T-helper 22 cell (primary cell): ENCODE results near the gene HEPACAM.
A peak's percentile ranks its signal among the peaks of the same experiment; 100 is the strongest.

ENCODE experiments used
- DNase-seq: peaks from one replicate; pipeline ENCODE4 v3.0.0-alpha.2; 2020; ENCODE audit warnings: low read depth

Gene HEPACAM

GRCh38 chr11:124943254-124943616, 7.4 kb upstream of the HEPACAM start:
- DNase-seq = no peak

GRCh38 chr11:124942466-124943253, 6.8 kb upstream of the HEPACAM start:
- DNase-seq = no peak

GRCh38 chr11:124941703-124942102, 5.9 kb upstream of the HEPACAM start:
- DNase-seq = no peak

GRCh38 chr11:124938970-124939369, 3.1 kb upstream of the HEPACAM start:
- DNase-seq = no peak

- no peak for DNase-seq
Measured at GRCh38 chr11:124938206-124938765, 2.4 kb upstream of the HEPACAM start.

- DNase-seq = no peak
Measured at GRCh38 chr11:124937336-124937935, 1.6 kb upstream of the HEPACAM start.

GRCh38 chr11:124934862-124935547, 842 bp downstream of the HEPACAM start:
- DNase-seq = no peak

- no peak for DNase-seq
Measured at GRCh38 chr11:124930799-124931198, 5.0 kb downstream of the HEPACAM start.

- DNase-seq = no peak
Measured at GRCh38 chr11:124928942-124929665, 6.7 kb downstream of the HEPACAM start.

GRCh38 chr11:124923296-124923695, 12.6 kb downstream of the HEPACAM start:
- DNase-seq = no peak

GRCh38 chr11:124922831-124923230, 13.0 kb downstream of the HEPACAM start:
- DNase-seq = no peak

- peak; percentile 19 for DNase-seq
Measured at GRCh38 chr11:124920870-124921609, 14.8 kb downstream of the HEPACAM start.

GRCh38 chr11:124920356-124920755, 15.5 kb downstream of the HEPACAM start:
- no peak for DNase-seq

- no peak for DNase-seq
Measured at GRCh38 chr11:124919898-124920297, 15.9 kb downstream of the HEPACAM start.

GRCh38 chr11:124918950-124919349, 16.9 kb downstream of the HEPACAM start, which contains the start of gene HEPN1:
TSS of gene HEPN1 (plus strand) at chr11:124919250.
- DNase-seq = no peak

GRCh38 chr11:124917115-124917637, 18.7 kb downstream of the HEPACAM start:
- DNase-seq = no peak

- no peak for DNase-seq
Measured at GRCh38 chr11:124916370-124916710, 19.5 kb downstream of the HEPACAM start.

GRCh38 chr11:124915541-124916369, 20.1 kb downstream of the HEPACAM start:
- no peak for DNase-seq

GRCh38 chr11:124902616-124903015, 33.2 kb downstream of the HEPACAM start:
- no peak for DNase-seq

- DNase-seq = no peak
Measured at GRCh38 chr11:124900464-124900863, 35.4 kb downstream of the HEPACAM start.
